Cerebellar cortex (tissue), 1 donor: ENCODE measurements around the gene INSR.
"Not testable (repeated sequence)": the region's sequence is repeated elsewhere in the genome, so short reads cannot be mapped to it uniquely, and the experiment has no call there.

ENCODE experiments used
- DNase-seq: peaks from one replicate; pipeline ENCODE4 v3.0.0-alpha.2; 2015; ENCODE audit warnings: low spot score

The INSR gene

GRCh38 chr19:7224209-7224686 lies 70.0 kb downstream of the INSR start:
- peak; percentile 45 for DNase-seq

DNA sequence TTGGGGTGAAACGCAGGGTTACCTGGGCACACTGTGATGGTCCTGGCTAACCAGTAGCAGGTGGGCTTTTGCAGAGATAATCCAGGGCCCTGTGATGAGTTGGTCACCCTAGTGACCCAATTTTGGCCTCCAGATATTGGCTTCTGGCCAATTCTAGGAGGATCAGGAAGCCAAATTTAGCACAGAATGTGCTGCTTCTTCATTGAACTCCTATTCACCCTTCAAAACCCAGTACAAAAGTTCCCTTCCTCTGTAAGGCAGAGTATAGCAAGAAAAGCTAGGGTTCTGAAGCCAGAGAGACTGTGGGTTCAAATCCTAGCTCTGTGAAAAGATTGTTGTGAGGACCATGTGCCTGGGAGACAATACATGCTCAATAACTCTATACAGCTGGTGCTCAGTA lies 70.8 kb downstream of the INSR start:
- DNase-seq: no peak

DNA sequence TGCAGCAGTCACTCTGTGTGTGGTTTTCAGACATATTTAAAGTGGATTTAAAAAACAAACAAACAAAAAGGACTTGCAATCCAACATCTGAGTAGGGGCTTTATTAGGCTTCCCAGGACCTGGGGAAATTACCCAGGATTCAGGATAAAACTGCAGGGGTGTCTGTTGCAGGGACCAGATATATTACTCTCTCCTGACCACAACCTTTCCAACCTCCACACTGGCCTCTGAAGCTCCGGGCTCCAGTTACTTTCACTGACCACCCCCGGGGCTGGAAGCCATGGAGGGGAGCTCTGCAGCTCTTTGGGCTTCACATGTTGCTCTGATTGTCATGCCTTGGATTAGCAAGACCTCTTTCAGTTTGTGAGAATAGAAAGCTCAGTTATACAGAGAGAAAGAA lies 75.2 kb downstream of the INSR start:
- no peak for DNase-seq

DNA sequence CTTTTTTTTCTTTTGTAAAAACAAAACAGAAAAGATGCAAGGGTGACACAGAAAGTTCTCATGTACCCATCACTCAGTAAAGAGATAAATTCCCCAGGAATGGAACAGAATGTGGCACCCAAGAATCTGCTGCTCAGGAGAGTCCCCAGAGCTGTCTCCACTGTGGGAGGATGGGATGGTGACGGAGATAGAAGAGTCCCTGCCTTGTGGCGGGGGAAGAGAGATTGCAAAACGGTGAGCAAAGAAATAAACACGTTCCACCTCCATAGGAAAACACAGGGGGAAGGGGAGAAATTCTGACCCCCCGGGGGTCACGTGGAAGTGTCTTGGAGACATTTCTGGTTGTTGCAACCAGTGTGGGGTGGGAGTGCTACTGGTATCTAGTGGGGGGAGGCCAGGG lies 76.4 kb downstream of the INSR start:
- DNase-seq: no peak

- no peak for DNase-seq
These were observed 77.8 kb downstream of the INSR start for GRCh38 chr19:7216373-7216902.

- no peak for DNase-seq
These were observed 79.0 kb downstream of the INSR start for GRCh38 chr19:7215176-7215575.

GRCh38 chr19:7214324-7215089 lies 79.7 kb downstream of the INSR start:
- DNase-seq: no peak

DNA sequence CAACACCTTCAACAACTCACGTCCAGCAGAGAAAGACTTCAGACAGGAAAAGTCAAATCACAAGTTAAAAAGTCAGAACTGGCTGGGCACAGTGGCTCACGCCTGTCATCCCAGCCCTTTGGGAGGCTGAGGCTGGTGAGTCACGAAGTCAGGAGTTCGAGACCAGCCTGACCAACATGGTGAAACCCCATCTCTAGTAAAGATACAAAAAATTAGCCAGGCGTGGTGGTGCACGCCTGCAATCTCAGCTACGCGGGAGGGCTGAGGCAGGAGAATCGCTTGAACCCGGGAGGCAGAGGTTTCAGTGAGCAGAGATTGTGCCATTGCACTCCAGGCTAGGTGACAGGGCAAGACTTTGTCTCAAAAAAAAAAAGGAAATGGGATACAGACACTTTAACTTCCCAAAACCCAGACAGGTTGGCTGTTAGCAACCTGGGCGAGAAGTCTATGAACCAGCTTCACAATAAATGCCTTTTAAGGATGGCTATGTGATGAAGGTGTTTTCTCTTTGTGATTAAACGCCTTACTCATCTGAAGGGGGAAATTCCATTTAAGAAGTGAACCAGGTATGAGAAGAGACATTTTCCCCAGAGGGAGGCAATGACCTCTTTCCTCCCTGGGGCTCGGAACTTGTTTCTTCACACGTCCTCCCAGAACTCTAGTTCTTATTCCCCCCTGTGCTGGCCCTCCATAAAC lies 80.4 kb downstream of the INSR start:
- no peak for DNase-seq

GRCh38 chr19:7211191-7211951 lies 82.8 kb downstream of the INSR start:
- DNase-seq: peak; percentile 21

GRCh38 chr19:7210359-7210758 lies 83.9 kb downstream of the INSR start:
- no peak for DNase-seq

- not testable (repeated sequence) for DNase-seq
These were observed 84.5 kb downstream of the INSR start for GRCh38 chr19:7209597-7210325.

- DNase-seq: not testable (repeated sequence)
These were observed 85.2 kb downstream of the INSR start for GRCh38 chr19:7209036-7209435.

GRCh38 chr19:7203332-7203731 lies 90.9 kb downstream of the INSR start:
- DNase-seq: no peak

DNA sequence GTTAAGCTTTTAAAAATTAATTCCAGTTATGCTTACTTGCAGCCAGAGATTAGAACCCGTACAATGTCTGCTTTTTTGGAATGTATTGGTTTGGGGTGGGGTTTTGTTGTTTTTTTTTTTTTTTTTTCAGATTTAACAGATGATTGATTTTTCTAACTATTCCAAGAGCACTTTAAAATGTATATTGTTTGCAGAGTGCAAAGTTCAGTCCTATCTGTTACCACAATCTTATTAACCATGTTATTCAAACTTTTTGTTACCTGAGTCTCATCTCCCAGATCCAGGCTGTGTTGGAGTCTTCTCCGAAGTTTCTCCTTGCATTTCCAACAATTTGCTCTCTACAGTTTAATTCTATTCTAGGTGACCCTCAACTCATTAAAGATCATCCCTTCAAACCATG lies 91.3 kb downstream of the INSR start:
- no peak for DNase-seq

GRCh38 chr19:7200736-7201135 lies 93.5 kb downstream of the INSR start:
- no peak for DNase-seq

- no peak for DNase-seq
These were observed 94.3 kb downstream of the INSR start for GRCh38 chr19:7199613-7200533.

- DNase-seq: peak; percentile 88
These were observed 96.2 kb downstream of the INSR start for GRCh38 chr19:7197760-7198696.

DNA sequence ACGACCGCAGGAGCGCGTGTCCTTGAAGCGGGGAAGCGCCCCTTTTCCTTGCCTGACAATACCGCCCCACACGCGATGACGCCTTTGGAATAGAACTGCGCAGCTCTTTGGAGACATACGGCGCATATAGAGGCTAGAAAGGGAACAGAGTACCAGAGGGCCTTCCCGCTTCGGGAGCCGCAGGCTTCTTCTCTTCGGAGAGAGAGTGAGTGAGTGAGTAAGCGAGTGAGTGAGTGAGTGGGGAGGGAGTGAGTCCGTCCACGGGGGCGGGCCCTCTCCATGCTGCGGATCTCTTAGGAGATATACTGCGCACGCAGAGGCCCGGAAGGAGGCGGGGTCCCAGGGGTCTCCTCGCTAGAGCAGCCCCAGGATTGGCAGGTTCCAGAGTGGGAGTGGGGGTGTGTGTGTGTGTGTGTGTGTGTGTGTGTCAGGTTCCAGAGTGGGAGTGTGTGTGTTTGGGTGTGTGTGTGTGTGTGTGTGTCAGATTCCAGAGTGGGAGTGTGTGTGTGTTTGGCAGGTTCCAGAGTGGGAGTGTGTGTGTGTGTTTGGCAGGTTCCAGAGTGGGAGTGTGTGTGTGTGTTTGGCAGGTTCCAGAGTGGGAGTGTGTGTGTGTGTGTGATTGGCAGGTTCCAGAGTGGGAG lies 97.0 kb downstream of the INSR start:
- peak; percentile 82 for DNase-seq

- no peak for DNase-seq
These were observed 97.5 kb downstream of the INSR start for GRCh38 chr19:7196763-7197118.
